WI38 (cell line): Measurements from ENCODE around the gene FLRT1.

ENCODE experiments used
- H3K4me3 ChIP-seq: 2 replicates; pipeline ENCODE4 v1.5.1; 2011; ENCODE audit warnings: low read depth, mild to moderate bottlenecking, control low read depth, low read length
- TF ChIP-seq, protein P1 (sequence below): IDR thresholded peaks from 2 replicates; pipeline ENCODE4 v1.5.1; 2012; ENCODE audit warnings: low read depth, mild to moderate bottlenecking, control low read depth, low read length

The FLRT1 gene

DNA sequence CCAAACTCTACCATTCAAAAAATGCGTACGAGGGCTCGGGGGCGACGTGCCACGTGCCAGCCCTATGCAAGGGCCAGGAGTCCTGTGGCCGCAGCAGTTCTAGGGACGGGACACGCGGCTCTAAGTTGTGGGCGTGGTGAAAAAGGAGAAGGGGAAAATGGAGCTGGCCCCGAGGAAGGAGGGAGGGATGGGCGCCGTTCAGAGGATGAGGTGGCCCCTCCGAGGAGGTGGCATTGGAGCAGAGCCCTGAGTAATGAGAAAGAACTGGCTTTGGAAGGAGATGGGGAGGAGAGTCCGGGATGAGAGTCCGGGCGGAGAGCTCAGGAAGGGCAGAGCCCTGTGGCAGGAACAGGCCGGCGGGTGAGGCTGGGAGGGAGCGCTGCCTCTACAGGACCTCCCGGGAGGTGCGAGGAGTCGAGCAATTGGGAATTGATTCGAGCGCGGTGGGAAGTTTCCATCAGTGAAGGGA lies 28.5 kb upstream of the FLRT1 start:
- H3K4me3 ChIP-seq, result no peak overlapping the region
- TF ChIP-seq, protein P1, sequence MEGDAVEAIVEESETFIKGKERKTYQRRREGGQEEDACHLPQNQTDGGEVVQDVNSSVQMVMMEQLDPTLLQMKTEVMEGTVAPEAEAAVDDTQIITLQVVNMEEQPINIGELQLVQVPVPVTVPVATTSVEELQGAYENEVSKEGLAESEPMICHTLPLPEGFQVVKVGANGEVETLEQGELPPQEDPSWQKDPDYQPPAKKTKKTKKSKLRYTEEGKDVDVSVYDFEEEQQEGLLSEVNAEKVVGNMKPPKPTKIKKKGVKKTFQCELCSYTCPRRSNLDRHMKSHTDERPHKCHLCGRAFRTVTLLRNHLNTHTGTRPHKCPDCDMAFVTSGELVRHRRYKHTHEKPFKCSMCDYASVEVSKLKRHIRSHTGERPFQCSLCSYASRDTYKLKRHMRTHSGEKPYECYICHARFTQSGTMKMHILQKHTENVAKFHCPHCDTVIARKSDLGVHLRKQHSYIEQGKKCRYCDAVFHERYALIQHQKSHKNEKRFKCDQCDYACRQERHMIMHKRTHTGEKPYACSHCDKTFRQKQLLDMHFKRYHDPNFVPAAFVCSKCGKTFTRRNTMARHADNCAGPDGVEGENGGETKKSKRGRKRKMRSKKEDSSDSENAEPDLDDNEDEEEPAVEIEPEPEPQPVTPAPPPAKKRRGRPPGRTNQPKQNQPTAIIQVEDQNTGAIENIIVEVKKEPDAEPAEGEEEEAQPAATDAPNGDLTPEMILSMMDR, result no peak

DNA sequence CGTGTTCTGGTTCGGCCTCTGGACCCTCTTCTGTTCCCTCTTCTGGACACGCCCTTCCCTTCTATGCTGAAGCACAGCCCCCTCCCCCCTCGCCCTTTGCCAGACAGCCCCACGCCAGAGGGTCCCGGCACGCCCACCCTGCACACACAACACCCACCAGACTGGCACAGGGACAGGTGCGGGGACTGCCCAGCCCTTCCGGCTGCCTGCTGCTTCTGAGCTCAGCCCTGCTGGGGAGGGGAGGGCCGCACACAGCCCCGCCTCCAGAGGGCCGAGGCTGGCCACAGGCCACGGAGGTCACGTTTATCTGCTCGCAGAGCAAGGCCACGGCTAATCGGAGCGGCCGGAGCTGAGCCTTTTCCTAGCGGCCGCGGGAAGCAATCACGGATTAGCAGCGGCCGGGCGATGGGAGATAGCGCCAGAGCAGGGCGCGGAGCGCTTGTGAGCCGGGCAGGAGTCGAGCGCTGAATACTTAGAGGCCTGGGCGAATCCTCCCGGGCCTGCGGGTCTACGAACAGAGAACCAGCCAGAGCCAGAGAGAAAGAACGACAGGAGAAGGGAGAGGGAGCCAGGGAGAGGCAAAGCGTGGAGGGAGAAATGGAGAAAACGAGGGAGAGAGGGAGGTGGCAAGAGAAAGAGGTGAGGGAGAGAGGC lies 28.0 kb upstream of the FLRT1 start:
- TF ChIP-seq, protein P1, result no peak
- no peak overlapping the region for H3K4me3 ChIP-seq

- H3K4me3 ChIP-seq, result no peak overlapping the region
- TF ChIP-seq, protein P1, result no peak
Measured at GRCh38 chr11:64008283-64008913, 27.3 kb upstream of the FLRT1 start.

- H3K4me3 ChIP-seq, result no peak overlapping the region
- TF ChIP-seq, protein P1, result no peak
Measured at GRCh38 chr11:64008914-64009633, 26.7 kb upstream of the FLRT1 start.

DNA sequence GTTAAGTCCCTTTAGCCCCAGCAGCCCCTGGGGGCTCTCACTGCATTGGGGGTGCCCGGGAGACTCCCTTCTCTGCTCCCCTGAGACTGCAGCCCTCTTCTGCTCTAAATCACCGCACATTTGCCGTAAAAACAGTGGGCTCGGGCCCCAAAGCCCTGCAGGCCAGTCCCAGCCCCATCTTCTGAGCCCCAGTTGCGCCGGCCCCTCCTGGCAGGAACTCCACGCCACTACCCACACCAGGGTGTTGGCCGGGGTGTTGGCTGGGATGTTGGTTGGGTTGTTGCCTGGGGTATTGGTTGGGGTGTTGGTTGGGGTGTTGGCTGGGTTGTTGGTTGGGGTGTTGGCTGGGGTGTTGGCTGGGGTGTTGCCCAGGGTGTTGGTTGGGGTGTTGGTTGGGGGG lies 26.0 kb upstream of the FLRT1 start:
- no peak overlapping the region for H3K4me3 ChIP-seq
- TF ChIP-seq, protein P1, result no peak

- H3K4me3 ChIP-seq, result no peak overlapping the region
- TF ChIP-seq, protein P1, result no peak
Measured at GRCh38 chr11:64010783-64011182, 24.9 kb upstream of the FLRT1 start.

- TF ChIP-seq, protein P1, result no peak
- no peak overlapping the region for H3K4me3 ChIP-seq
Measured at GRCh38 chr11:64011371-64011770, 24.4 kb upstream of the FLRT1 start.
